NCI-H526 treated with DMSO at 0.1 percent for 48 hours (cell line): ENCODE data around the gene FJX1.

Experiments used
- DNase-seq: peaks from one replicate; lab custom pipeline; 2025; lab: John Stamatoyannopoulos, UW

FJX1 gene

DNA sequence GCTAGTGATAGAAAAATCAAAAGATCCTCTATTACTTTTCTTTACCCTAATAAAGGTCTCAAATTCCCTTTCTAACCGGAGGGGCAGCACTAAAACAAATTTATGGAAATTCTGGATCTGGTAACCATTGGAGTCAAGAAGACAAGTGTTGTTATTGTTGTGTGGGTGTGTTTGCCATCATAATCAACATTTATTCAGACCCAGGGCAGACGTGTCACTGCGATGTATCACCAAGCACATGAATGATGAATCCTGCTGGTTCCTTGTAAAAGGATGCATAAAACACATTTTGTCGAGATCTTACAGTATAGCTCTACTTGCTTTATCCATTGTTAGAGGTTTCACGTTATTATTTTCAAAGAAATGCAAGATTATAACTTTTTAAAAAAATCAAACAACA lies 12.1 kb upstream of the FJX1 start:
- DNase-seq: peak; percentile 57

DNA sequence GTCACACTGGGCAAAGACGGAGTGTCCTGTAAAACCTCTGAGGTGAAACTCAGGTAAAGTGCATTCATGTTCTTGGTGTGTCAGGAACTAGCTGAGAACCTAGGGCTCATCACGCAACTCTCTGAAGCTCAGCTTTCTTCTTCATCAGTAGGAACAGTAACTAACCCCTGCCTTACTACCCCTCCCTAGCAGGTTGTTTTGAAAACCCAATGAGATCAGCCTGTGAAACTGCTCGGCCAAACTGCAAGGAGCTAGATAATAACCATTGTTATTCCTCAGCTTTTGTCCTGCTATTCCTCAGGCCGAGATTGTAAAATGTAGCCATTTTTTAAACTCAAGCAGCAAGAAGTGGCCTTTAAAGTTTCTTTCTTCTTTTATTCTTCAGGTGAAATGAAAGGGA lies 9.8 kb upstream of the FJX1 start:
- DNase-seq: no peak

GRCh38 chr11:35609656-35610055 lies 8.6 kb upstream of the FJX1 start:
- no peak for DNase-seq

GRCh38 chr11:35610631-35611030 lies 7.6 kb upstream of the FJX1 start:
- no peak for DNase-seq

GRCh38 chr11:35611741-35612140 lies 6.5 kb upstream of the FJX1 start:
- DNase-seq: no peak

DNA sequence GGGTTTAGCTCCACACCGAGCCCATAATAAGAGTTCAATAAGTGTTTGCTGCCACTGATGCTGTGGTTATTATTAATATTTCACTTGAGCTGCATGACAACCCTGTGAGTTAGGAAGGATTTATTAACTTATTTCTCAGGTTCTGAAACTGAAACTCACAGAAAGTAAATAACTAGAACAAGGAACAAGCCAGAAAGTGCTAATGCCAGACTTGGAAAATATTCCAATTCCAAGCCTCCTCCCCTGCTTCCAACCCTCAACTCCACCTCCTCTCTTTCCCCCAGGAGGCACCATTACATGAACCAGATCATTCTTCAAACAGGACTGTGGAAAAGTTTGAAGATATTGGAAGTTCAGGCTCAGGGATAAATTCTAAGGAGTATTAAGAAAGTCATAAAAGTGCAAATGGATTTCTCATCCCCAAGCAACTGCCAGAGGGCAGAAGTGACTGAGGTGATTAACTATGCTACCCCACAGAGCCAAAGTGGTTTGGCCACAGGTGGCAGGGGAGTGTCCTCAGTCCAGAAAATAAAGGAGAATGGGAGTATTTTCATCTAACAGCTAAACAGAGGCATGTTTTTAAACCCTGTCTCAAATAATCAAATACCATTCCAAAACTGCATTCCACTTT lies 3.2 kb upstream of the FJX1 start:
- DNase-seq: no peak

DNA sequence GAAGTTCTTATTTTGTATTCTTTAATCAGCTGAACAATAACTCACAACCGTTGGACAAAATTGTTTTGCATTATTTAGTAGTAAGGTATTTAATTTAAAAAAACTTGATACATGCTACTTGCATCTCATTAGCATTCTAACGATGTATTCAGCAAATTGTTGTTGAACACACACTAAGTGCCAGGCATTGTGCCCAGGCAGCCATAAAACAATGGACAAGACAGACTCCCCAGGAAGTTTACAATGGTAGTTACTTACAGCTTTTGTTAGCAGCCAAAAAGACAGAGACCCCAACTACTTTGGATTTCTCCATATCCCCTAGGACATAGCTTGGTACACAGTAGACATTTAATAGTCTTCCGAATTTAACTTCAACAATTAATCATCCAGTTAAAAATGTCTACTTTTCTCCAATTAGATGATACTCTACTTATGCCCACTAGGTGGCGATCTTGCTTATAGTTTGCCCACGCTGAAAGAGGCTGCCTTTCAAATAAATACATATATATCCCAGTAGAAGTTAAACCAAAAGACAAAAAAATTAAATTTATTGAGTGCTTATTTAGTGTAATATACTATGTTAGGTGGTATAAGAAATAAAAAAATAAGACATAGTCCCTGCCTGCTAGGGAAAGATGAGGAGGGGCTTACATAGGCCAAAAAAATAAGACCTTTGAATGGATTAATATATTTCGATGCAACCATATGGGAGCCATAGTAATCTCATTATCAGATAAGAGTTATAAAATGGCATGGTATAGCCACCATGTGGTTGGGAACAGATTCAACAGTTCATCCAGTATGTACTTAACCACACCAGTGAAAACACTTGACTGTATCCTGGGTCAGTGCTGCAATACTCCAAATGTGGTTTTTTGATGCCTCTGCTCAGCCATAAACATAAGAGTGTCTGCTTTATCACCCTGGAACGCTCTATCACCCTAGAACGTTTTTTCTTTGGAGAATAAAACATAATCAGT lies 2.0 kb upstream of the FJX1 start:
- peak; percentile 80 for DNase-seq

DNA sequence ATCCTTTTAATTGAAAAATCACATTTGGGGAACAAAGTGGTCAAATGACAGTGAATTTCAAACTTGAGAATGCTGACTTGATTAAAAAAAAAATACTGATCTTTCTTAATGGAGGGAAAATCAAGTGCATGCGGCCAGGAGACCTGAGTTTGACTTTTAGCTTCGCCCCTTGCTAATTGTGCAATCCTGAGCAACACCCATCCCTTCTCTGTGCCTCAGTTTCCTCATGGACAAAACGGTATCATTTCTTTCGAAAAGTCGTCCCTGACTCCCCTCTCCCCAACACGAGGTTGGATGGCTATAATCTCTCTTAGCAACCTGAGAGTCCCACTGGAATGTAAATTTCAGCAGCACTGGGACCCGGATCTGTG lies 959 bp upstream of the FJX1 start:
- no peak for DNase-seq

GRCh38 chr11:35618497-35619115 lies 346 bp downstream of the FJX1 start:
- DNase-seq: no peak

GRCh38 chr11:35619116-35619854 lies 1.0 kb downstream of the FJX1 start:
- DNase-seq: peak; percentile 82

DNA sequence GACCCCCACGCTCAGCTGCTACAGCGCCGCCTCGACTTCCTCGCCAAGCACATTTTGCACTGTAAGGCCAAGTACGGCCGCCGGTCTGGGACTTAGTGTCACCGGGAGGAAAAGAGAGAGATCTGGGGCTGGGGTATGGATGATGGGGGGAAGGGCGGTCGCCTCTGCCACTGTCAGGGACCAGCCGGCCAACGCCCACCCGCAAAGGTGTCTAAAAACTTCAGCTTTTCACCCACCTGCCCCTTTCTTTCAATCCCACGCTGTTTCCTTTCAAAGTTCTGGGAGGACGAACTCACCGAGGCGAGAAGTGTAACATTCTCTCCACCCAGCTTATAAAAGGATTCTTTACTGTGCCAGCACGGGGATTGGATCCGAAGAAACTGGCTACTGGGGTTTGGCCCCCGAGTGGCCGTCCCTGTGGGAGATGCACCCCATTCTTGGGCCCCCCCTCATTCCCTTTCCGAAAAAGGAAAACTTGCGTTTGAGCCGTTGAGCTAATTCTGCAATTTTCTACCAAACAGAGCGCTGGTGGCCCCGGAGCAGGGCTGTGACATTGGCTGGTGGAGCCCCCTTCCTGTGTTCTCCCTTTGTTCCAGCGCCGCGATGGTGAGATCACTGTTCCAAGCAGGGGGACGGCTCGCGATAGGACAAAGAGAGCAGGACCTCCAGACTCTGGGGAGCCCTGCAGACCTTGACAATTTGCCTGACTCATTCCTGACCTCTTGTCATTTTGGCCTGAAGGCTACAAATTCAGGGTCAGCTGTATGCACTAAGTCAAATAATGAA lies 1.8 kb downstream of the FJX1 start:
- peak; percentile 73 for DNase-seq

DNA sequence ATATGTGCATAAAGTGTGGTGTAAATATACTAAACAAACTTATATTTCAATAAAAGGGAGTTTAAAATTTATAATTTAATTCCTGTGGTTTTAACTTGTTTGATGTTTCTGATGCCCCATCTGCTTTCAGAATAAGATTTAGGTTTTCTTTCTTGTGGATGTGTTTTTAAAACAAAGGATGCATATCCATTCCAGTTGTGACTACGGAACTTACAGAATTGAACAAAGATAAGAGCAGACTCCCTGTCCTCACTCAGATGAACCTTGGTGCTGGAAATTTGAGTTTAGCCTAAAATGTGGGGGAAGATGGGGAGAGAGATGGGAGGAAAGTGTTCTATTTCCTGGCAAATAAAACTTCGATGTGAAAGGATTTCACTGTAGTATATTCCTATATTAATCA lies 2.5 kb downstream of the FJX1 start:
- no peak for DNase-seq

- no peak for DNase-seq
These were observed 3.4 kb downstream of the FJX1 start for GRCh38 chr11:35621620-35622019.

- DNase-seq: no peak
These were observed 3.8 kb downstream of the FJX1 start for GRCh38 chr11:35622070-35622469.

- no peak for DNase-seq
These were observed 5.4 kb downstream of the FJX1 start for GRCh38 chr11:35623621-35624168.

DNA sequence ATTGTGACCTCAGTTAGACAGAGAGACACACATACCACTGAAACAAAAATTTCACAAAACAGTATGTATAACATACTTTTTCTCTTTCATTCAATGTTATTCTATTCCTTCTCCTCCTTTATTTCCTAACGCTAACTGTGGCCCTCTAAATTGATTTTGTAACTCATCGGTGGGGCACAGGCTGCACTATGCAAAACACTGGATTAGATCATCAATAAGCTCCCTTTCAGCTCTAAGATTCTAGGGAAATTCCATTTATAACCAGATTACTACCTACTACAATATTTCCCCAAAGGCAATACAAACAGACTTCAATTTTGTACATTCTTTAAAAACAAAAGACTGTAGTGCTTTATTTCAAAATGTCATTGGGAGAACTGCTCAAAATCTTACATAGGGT lies 6.1 kb downstream of the FJX1 start:
- no peak for DNase-seq

DNA sequence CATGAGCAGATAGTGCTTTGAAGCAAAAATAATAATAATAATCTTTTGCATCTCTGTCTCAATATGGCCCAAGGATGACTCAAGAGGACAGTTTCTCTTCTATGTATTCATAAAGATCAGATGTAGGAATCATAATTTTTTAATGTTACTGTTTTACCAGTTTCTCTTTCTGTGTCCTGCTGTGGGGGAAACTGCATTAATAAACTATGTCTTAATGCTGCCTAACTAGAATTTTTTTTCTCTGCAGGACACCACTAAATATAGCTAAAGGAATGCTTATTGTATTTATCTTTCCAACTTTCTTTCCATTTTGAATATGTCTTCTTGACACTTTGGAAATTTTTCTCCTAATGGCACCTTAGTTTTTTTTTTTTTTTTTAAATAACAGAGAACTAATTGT lies 6.5 kb downstream of the FJX1 start:
- no peak for DNase-seq

DNA sequence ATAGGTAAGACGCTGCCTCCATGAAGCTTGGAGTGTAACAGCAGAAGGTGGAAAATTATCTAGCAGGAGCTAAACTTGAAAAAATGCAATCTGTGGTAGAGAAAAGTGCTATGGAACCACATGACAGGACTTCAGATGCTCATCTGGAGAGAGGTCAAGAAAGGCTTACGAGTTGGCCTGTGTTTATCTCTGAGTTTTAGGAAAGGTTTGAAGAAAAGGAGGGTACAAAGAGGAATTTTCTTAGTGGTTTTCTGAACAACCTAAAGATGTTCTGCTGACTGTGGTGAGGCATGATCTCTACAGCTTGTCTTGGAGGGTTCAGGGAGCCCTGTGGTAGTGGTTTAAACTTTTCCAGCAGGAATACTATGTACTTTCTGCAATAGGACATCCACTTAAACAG lies 8.2 kb downstream of the FJX1 start:
- no peak for DNase-seq

GRCh38 chr11:35629511-35629910 lies 11.3 kb downstream of the FJX1 start:
- DNase-seq: no peak

DNA sequence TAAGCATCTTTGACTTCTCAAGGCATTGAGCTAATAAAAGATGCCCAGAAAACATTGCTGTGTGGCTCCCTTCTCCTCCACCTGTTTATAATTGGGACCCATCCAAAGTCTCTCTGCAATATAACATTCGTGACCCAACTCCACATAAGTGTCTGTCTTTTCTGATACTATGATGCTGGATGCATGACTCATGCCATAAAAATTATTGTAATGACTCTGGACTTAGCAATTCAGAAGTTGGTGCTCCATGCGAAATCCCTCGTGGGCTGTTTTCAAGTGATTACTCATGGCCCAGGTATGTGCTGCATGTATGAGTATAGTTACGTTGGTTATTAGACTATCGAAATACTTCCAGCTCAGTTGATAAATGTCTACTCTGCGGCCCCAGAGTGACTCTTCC lies 11.7 kb downstream of the FJX1 start:
- no peak for DNase-seq

DNA sequence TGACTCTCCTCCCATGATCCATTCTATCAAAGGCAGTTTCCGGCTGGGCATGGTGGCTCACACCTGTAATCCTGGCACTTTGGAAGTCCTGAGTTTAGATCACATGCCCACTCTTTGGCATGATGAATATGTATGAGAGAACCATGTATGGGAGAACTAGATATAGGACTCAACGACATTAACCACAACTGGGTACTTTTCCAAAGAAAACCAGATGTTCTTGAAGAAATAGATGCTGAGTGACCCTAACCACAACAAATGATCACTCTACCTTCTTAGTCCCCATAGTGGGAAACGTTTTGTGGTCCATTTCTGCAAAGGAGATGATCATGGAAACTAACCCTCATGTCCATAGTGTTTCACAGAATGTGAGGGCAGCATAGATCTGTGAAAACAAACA lies 13.6 kb downstream of the FJX1 start:
- DNase-seq: no peak
